ENCODE results near the gene OGN. TPM values are rescaled to one million over a fixed set of nuclear protein-coding genes. Genes with fewer than 3 reads are reported as not detected.

OGN gene
- total RNA-seq, 1 donor from 2014 or later = 10.6 TPM

DNA sequence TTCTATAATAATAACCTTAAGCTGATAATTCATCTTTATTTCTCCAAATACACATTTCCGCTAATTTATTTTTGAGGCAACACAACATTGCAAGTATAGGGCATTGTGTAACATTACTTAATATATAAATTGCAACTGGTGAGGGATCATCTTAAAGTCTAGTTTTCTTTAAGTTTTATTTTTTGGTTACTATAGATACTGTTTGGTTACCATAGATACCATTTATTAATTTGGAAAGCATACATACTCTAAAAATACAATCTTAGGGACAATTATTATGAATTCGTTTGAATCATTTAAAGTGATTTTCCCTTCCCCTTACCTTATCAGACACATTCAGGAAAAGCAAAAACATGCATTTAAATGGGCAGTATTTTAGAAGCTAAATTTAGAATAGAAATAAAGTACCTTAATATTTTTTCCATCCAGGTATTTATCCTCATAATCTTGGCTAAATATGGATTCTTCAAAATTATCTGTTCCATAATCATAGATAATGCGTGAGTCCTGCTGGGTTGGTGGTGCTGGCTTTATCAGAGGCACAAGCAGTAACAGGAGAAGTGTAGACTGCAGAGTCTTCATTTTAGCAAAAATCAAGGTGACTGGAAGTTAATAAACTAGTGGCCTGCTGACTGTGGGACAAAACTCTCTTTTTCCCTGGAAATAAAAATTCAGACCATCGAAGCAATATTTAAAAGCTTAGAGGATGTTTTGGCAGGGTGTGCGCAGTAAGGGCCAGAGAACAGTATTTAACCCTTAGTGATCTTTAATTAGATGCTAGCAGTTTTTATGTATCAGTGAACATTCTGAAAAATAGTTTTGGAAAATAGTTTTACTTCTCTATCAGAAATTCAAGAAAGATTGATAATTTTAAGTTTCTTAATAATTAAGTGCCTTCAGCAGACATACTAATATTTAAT lies 1.3 kb downstream of the OGN start:
- intact Hi-C loops (cut with DNase I) = no loop called here
- Histone ChIP-seq H3K9me3 (no peaks in the 10 kb centered on the region), H3K4me1 (peaks cover 23% of the 10 kb centered on the region), H3K4me3 (peak overlapping the region; percentile 8), H3K36me3 (no peaks in the 10 kb centered on the region), H3K27me3 (no peaks in the 10 kb centered on the region), H3K27ac (no peak overlapping the region)
- ATAC-seq (no peak), DNase-seq (no peak)
- TF ChIP-seq, protein P1, sequence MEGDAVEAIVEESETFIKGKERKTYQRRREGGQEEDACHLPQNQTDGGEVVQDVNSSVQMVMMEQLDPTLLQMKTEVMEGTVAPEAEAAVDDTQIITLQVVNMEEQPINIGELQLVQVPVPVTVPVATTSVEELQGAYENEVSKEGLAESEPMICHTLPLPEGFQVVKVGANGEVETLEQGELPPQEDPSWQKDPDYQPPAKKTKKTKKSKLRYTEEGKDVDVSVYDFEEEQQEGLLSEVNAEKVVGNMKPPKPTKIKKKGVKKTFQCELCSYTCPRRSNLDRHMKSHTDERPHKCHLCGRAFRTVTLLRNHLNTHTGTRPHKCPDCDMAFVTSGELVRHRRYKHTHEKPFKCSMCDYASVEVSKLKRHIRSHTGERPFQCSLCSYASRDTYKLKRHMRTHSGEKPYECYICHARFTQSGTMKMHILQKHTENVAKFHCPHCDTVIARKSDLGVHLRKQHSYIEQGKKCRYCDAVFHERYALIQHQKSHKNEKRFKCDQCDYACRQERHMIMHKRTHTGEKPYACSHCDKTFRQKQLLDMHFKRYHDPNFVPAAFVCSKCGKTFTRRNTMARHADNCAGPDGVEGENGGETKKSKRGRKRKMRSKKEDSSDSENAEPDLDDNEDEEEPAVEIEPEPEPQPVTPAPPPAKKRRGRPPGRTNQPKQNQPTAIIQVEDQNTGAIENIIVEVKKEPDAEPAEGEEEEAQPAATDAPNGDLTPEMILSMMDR (IDR thresholded peaks at IDR 0.05) = no peak

DNA sequence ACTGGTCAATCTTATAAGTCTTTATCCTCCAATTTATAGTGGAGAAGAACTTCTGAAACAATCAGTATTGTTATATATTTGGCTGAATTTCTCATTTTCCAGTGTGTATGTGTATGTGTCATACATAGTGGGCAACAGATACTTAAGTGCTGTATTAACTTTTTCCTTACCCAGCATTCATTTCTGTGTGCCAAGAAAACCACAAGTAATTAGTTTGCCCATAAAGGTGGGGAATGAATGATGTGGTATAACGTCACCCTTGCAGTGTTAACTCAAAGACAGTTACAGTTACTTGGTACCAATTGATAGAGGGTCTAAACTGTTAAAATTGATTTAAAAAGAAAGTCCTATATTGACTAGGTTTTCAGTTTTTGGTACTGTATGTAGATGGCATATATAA lies 2.0 kb downstream of the OGN start:
- no peaks in the 10 kb centered on the region for H3K36me3 ChIP-seq
- no peak for DNase-seq

DNA sequence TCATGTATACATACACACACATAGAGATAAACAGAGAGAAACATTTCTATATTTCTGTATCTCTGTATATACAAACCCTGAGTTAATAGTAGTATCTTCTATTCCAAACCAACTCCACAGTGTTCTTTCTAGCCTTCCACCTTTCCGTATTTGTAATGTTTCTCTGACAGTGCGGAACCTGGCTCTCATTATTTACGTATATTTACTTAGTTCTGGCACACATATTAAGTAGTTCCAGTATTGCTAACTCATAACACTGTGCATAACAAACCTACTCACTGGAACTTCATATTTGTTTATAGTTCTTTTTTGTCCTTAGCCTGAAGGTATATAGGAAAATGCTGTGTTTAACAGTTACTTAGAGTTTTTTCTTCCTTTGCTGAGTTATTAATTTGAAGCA lies 6.5 kb downstream of the OGN start:
- intact Hi-C loops (cut with DNase I) = no loop called here
- no peaks in the 10 kb centered on the region for H3K4me1 ChIP-seq
- DNase-seq (no peak), ATAC-seq (no peak)
- H3K27me3 ChIP-seq = no peaks in the 10 kb centered on the region
- no peaks in the 10 kb centered on the region for H3K9me3 ChIP-seq
- H3K36me3 ChIP-seq = no peaks in the 10 kb centered on the region
- no peak overlapping the region for H3K27ac ChIP-seq
- TF ChIP-seq, protein P1 (IDR thresholded peaks at IDR 0.05) = no peak
- H3K4me3 ChIP-seq = no peak overlapping the region

More for the DNA sequence above, 2.0 kb downstream of the OGN start:
- no peak overlapping the region for H3K27ac ChIP-seq
- H3K4me1 ChIP-seq = peaks cover 19% of the 10 kb centered on the region
- ATAC-seq = no peak
- intact Hi-C loops (cut with DNase I) = no loop called here
- peak overlapping the region; percentile 8 for H3K4me3 ChIP-seq
- TF ChIP-seq, protein P1 (IDR thresholded peaks at IDR 0.05) = no peak
- no peaks in the 10 kb centered on the region for H3K27me3 ChIP-seq
- no peaks in the 10 kb centered on the region for H3K9me3 ChIP-seq

DNA sequence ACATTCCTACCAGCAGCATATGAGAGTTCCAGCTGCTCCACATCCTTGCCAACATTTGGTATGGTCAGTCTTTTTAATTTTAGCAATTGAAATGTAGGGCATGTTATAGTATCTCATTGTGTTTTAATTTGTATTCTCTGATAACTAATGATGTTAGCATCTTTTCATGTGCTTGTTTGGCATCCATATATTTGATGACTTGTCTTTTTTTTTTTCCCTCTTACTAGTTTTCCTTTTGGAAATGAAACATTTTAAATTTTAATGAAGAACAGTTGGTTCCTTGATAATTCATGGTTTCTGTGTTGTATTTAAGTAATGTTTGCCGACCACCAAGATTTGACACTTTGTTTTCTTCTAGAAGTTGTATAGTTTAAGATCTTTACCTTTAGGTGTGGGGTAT lies 8.8 kb downstream of the OGN start:
- Histone ChIP-seq H3K4me1 (no peaks in the 10 kb centered on the region), H3K4me3 (no peak overlapping the region), H3K27ac (no peak overlapping the region), H3K36me3 (no peaks in the 10 kb centered on the region), H3K9me3 (no peaks in the 10 kb centered on the region), H3K27me3 (no peaks in the 10 kb centered on the region)
- TF ChIP-seq, protein P1 (IDR thresholded peaks at IDR 0.05) = no peak
- intact Hi-C loops (cut with DNase I) = no loop called here
- no peak for ATAC-seq
- DNase-seq = no peak

DNA sequence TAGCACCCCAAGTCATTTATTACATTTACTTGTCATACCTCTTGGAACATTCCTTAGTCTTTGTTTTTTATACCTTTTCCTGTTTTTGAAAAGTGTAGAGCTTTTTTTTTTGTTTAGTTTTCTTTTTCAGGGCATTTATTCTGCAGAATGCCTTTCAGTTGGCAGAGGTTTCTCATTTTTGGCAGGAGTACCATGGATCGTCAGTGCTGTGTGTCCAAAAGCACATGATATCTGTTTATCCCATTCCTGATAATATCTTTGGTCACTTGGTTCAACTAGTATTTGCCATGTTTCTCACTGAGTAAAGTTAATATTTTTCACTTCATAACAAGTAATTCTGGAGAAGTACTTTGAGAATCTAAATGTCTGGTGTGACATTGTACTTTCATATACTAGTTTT lies 10.7 kb downstream of the OGN start:
- ATAC-seq (no peak), DNase-seq (no peak)
- Histone ChIP-seq H3K9me3 (no peaks in the 10 kb centered on the region), H3K4me3 (no peak overlapping the region), H3K27ac (peak overlapping the region; percentile 12), H3K36me3 (no peaks in the 10 kb centered on the region), H3K27me3 (no peaks in the 10 kb centered on the region), H3K4me1 (no peaks in the 10 kb centered on the region)
- TF ChIP-seq, protein P1 (IDR thresholded peaks at IDR 0.05) = no peak
- intact Hi-C loops (cut with DNase I) = no loop called here
